Activated CD8-positive, alpha-beta T cell treated with anti-CD3 and anti-CD28 coated beads for 36 hours (primary cell): Measurements from ENCODE around the gene UGDH. TPM values are rescaled to one million over a fixed set of nuclear protein-coding genes. Genes with fewer than 3 reads are reported as not detected.

Experiments used
- ATAC-seq: fragments of 200-7000 bp; cut with Tn5 transposase; one replicate; pipeline ENCODE4 v1.10.0; 2021; ENCODE audit warnings: mild to moderate bottlenecking, moderate library complexity
- CTCF ChIA-PET: fragments of 350-600 bp; sonication (Branson Sonifier 250); formaldehyde crosslinking; loops from one replicate; lab custom pipeline; 2021; ENCODE audit warnings: antibody characterized with exemption; lab: Charles Lee
- POLR2A ChIA-PET: fragments of 350-600 bp; sonication (Branson Sonifier 250); formaldehyde crosslinking; loops from one replicate; lab custom pipeline; 2021; ENCODE audit warnings: antibody characterized with exemption; lab: Charles Lee
- DNase-seq: peaks from one replicate; pipeline ENCODE4 v3.0.0-alpha.2; 2020
- H3K27ac Mint-ChIP-seq: one replicate; pipeline ENCODE4 v1.8.0; 2021; ENCODE audit warnings: mild to moderate bottlenecking, mixed read lengths
- H3K27me3 Mint-ChIP-seq: one replicate; pipeline ENCODE4 v1.8.0; 2021; ENCODE audit warnings: mixed read lengths
- H3K36me3 Mint-ChIP-seq: one replicate; pipeline ENCODE4 v1.8.0; 2021; ENCODE audit warnings: low read depth, mixed read lengths
- H3K4me1 Mint-ChIP-seq: one replicate; pipeline ENCODE4 v1.8.0; 2021; ENCODE audit warnings: low read depth, mixed read lengths
- H3K4me3 Mint-ChIP-seq: one replicate; pipeline ENCODE4 v1.8.0; 2021; ENCODE audit warnings: mild to moderate bottlenecking, moderate library complexity, mixed read lengths
- H3K9me3 Mint-ChIP-seq: one replicate; pipeline ENCODE4 v1.8.0; 2021; ENCODE audit warnings: mixed read lengths
- intact Hi-C: fragments of 100-400 bp; cut with micrococcal nuclease; formaldehyde crosslinking; loops from one replicate; pipeline ENCODE4 v1.10.0; 2022
- total RNA-seq, 2 experiments: library from RNA; stranded (reverse); gene quantifications; one replicate each; pipeline ENCODE4 v1.2.3, GENCODE V29; 2021
- TF ChIP-seq, protein P1 (sequence below): fragments of 200-600 bp; IDR thresholded peaks from one replicate; pipeline ENCODE4 v1.8.0; 2022; ENCODE audit warnings: antibody characterized with exemption, mild to moderate bottlenecking

The UGDH gene
- total RNA-seq, 2 experiments from 2014 or later = 14.6 to 16.7 TPM

DNA sequence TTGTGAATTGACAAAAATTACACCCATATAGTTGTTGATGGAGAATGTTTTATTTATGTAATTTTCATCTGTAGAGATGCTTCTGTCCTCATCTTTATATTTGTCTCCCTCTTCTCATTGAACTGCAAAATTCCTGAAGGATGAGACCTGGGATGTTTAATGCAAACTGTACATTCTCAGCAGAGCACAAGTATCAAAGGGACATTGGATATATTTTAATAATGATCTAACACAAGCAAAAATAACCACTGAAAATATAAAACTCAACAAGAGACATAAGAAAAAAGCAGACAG lies 28.6 kb downstream of the UGDH start:
- H3K4me1 Mint-ChIP-seq = no peaks in the 10 kb centered on the region

DNA sequence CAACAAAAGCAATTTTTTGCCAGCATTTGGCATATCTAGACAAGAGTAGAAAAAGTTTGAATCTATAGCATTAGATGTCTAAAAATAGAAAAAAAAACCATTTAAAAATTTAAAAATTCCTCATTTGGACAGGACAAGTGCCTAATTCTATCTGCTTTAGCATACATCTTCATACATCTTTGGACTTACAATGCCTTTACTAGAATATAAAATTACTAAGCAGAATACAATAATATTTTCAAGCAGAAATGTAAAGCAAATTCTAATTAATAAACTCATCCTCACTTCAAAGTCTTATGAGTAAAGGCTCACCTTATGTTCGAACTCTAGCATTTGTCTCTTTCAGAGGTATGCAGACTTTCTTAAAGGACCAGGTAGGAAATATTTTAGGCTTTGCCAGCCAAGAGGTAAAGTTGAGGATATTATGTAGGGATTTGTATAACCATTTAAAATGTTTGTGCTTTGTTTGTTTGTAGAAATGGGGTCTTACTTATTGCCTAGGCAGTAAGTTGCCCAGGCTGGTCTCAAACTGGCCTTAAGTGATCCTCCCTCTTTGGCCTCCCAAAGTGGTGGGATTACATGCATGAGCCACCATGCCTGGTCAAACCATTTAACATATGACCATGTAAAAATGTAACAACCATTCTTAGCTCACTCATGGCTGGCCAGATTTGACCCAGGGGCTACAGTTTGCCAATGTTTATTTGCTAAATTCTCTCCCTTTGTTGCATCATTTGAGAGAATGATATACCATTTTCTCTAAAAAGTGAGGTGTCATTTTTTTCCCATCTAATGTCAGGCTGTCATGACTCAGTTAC lies 29.1 kb downstream of the UGDH start:
- Mint-ChIP-seq H3K27ac (no peak overlapping the region), H3K4me3 (no peak overlapping the region), H3K9me3 (no peaks in the 10 kb centered on the region), H3K36me3 (peaks cover 8% of the 10 kb centered on the region), H3K4me1 (no peaks in the 10 kb centered on the region), H3K27me3 (no peaks in the 10 kb centered on the region)
- POLR2A ChIA-PET = interaction anchor here (0.7 kb wide), 1 partner anchor 367 kb away, joined by 3 read pairs; no protein-coding TSS in a partner anchor
- intact Hi-C loops = no loop called here
- CTCF ChIA-PET = no interaction called here
- TF ChIP-seq, protein P1, sequence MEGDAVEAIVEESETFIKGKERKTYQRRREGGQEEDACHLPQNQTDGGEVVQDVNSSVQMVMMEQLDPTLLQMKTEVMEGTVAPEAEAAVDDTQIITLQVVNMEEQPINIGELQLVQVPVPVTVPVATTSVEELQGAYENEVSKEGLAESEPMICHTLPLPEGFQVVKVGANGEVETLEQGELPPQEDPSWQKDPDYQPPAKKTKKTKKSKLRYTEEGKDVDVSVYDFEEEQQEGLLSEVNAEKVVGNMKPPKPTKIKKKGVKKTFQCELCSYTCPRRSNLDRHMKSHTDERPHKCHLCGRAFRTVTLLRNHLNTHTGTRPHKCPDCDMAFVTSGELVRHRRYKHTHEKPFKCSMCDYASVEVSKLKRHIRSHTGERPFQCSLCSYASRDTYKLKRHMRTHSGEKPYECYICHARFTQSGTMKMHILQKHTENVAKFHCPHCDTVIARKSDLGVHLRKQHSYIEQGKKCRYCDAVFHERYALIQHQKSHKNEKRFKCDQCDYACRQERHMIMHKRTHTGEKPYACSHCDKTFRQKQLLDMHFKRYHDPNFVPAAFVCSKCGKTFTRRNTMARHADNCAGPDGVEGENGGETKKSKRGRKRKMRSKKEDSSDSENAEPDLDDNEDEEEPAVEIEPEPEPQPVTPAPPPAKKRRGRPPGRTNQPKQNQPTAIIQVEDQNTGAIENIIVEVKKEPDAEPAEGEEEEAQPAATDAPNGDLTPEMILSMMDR = no peak
- DNase-seq (no peak), ATAC-seq (no peak)

More for the DNA sequence above, 28.6 kb downstream of the UGDH start:
- DNase-seq = no peak
- Mint-ChIP-seq H3K36me3 (peaks cover 12% of the 10 kb centered on the region), H3K27me3 (no peaks in the 10 kb centered on the region), H3K4me3 (no peak overlapping the region), H3K27ac (no peak overlapping the region), H3K9me3 (no peaks in the 10 kb centered on the region)
- no peak for ATAC-seq
- ChIA-PET POLR2A (interaction anchor here (0.7 kb wide), 1 partner anchor 366 kb away, joined by 3 read pairs; no protein-coding TSS in a partner anchor), CTCF (no interaction called here)
- intact Hi-C loops = no loop called here
- TF ChIP-seq, protein P1 = no peak

DNA sequence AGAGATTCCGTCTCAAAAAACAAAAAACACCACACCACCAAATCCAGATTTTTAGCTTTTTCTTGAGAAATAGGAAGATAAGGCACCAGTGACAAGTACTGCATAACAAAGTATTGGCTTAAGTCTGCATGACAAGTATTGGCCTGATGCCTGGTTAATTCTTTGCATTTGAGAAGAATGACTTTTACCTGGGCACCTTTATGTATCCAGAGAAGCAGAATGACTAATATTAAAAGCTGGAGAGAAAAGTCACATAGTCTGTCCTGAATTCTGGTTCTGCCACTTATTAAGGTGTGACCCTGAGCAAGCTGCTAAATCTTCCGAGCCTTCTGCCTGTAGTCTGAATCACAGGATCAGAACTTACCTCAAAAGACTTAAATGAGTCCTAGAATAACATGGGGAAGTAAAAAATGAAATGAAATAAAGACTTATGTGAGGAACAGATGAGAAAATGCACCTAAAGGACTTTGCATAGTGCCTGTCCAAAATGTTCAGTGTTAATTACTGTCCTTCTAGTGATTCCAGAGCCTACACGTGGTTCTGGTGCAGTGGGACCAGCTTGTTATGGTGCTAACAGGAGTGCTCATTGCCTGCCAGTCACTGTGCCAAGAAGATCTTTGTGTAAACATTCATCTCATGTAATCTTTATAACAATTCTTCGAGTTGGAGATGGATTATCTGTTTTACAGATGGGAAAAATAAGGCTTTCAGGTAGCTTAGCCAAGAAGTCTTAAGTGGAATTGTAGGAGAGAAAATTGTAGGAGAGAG lies 31.6 kb downstream of the UGDH start:
- Mint-ChIP-seq H3K4me1 (no peaks in the 10 kb centered on the region), H3K9me3 (no peaks in the 10 kb centered on the region), H3K27me3 (no peaks in the 10 kb centered on the region), H3K4me3 (no peak overlapping the region), H3K36me3 (peaks cover 8% of the 10 kb centered on the region), H3K27ac (no peak overlapping the region)
- DNase-seq (no peak), ATAC-seq (no peak)
- TF ChIP-seq, protein P1 = no peak
- ChIA-PET CTCF (interaction anchor here (1.7 to 2.3 kb wide), 2 partner anchors 27 to 72 kb away, joined by 3 to 9 read pairs; no protein-coding TSS in a partner anchor), POLR2A (interaction anchor here (1.6 kb wide), 1 partner anchor 27 kb away, joined by 3 read pairs; no protein-coding TSS in a partner anchor)
- intact Hi-C loops = no loop called here

DNA sequence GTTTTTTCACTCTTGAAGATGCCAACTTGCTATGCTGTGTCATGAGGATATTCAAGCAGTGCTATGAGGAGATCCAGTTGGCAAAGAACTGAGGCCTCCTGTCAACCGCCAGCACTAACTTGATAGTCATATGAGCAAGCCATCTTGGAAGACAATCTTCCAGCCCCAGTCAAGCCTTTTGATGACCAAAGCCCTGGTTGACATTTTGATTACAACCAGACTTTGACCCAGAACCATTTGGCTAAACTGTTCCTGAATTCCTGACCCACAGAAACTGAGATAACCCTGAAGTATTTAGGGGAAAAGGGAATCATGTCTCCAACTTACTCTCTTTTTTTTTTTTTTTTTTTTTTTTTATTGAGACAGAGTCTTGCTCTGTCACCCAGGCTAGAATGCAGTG lies 32.9 kb downstream of the UGDH start:
- H3K36me3 Mint-ChIP-seq = peaks cover 5% of the 10 kb centered on the region
- TF ChIP-seq, protein P1 = no peak
- no peaks in the 10 kb centered on the region for H3K27me3 Mint-ChIP-seq
- ChIA-PET CTCF (interaction anchor here (2.1 kb wide), 1 partner anchor 25 kb away, joined by 5 read pairs; no protein-coding TSS in a partner anchor), POLR2A (no interaction called here)
- no peak overlapping the region for H3K4me3 Mint-ChIP-seq
- intact Hi-C loops = no loop called here
- no peaks in the 10 kb centered on the region for H3K4me1 Mint-ChIP-seq
- DNase-seq (no peak), ATAC-seq (no peak)
- no peaks in the 10 kb centered on the region for H3K9me3 Mint-ChIP-seq
- H3K27ac Mint-ChIP-seq = no peak overlapping the region
